GM23338 (cell line): ENCODE measurements around the gene GSN. TPM values are rescaled to one million over a fixed set of nuclear protein-coding genes. Genes with fewer than 3 reads are reported as not detected.

Experiments used
- ATAC-seq: fragments of 200-7000 bp; cut with Tn5 transposase; 3 replicates; pipeline ENCODE4 v1.9.1; 2020
- DNase-seq: peaks from one replicate; pipeline ENCODE4 v3.0.0-alpha.2; 2015; ENCODE audit warnings: low spot score
- H2AFZ ChIP-seq: fragments of 200-600 bp; sonication (generic); 2 replicates; pipeline ENCODE4 v1.8.0; 2016; ENCODE audit warnings: antibody characterized with exemption, mild to moderate bottlenecking, moderate library complexity
- H3F3A ChIP-seq: fragments of 200-600 bp; sonication (generic); replicated peaks from 2 replicates; pipeline ENCODE4 v1.8.0; 2017; ENCODE audit warnings: antibody characterized with exemption, mixed run types, low read depth
- H3K27ac ChIP-seq: fragments of 200-600 bp; sonication (generic); 2 replicates; pipeline ENCODE4 v1.6.1; 2016; ENCODE audit warnings: low read depth
- H3K27me3 ChIP-seq: fragments of 200-600 bp; sonication (generic); 2 replicates; pipeline ENCODE4 v1.8.0; 2016; ENCODE audit warnings: mild to moderate bottlenecking, mixed run types, moderate library complexity; ENCODE audit not compliant: insufficient read depth
- H3K36me3 ChIP-seq: fragments of 200-600 bp; sonication (generic); 2 replicates; pipeline ENCODE4 v1.8.0; 2016; ENCODE audit warnings: mild to moderate bottlenecking; ENCODE audit not compliant: insufficient read depth
- H3K4me1 ChIP-seq: fragments of 200-600 bp; sonication (generic); 2 replicates; pipeline ENCODE4 v1.8.0; 2016; ENCODE audit warnings: mild to moderate bottlenecking, moderate library complexity; ENCODE audit not compliant: insufficient read depth
- H3K4me2 ChIP-seq: fragments of 200-600 bp; sonication (generic); 2 replicates; pipeline ENCODE4 v1.7.1; 2017; ENCODE audit warnings: mixed run types
- H3K4me3 ChIP-seq: fragments of 200-600 bp; sonication (generic); 2 replicates; pipeline ENCODE4 v1.6.1; 2016; ENCODE audit warnings: mixed run types
- H3K79me2 ChIP-seq: fragments of 200-600 bp; sonication (generic); replicated peaks from 2 replicates; pipeline ENCODE4 v1.8.0; 2017; ENCODE audit warnings: mild to moderate bottlenecking; ENCODE audit not compliant: insufficient read depth
- H3K9me2 ChIP-seq: fragments of 200-600 bp; sonication (generic); 2 replicates; pipeline ENCODE4 v1.8.0; 2017; ENCODE audit not compliant: insufficient read depth
- H4K20me1 ChIP-seq: fragments of 200-600 bp; sonication (generic); replicated peaks from 2 replicates; pipeline ENCODE4 v1.8.0; 2017; ENCODE audit warnings: mild to moderate bottlenecking; ENCODE audit not compliant: insufficient read depth
- H3K27ac Mint-ChIP-seq: 2 replicates; pipeline ENCODE4 v1.8.0; 2020; ENCODE audit warnings: inconsistent platforms, mild to moderate bottlenecking, moderate library complexity, mixed read lengths
- H3K27me3 Mint-ChIP-seq: 3 replicates; pipeline ENCODE4 v1.8.0; 2022; ENCODE audit warnings: low read depth, mild to moderate bottlenecking, moderate library complexity, mixed read lengths, inconsistent platforms; ENCODE audit not compliant: insufficient read depth, poor library complexity
- H3K36me3 Mint-ChIP-seq: 3 replicates; pipeline ENCODE4 v1.8.0; 2021; ENCODE audit warnings: low read depth, mild to moderate bottlenecking, inconsistent platforms, moderate library complexity, mixed read lengths
- H3K4me1 Mint-ChIP-seq: 3 replicates; pipeline ENCODE4 v1.8.0; 2020; ENCODE audit warnings: mild to moderate bottlenecking, inconsistent platforms, mixed read lengths
- H3K4me3 Mint-ChIP-seq: 3 replicates; pipeline ENCODE4 v1.8.0; 2021; ENCODE audit warnings: moderate library complexity, mild to moderate bottlenecking, inconsistent platforms, mixed read lengths
- H3K9me3 Mint-ChIP-seq: 3 replicates; pipeline ENCODE4 v1.8.0; 2020; ENCODE audit warnings: moderate library complexity, mild to moderate bottlenecking, inconsistent platforms, mixed read lengths
- CREB1 ChIP-seq: fragments of 250-450 bp; sonication (Bioruptor Pico); IDR thresholded peaks from 2 replicates; pipeline ENCODE4 v1.5.0; 2020; ENCODE audit warnings: low read depth, mild to moderate bottlenecking, moderate library complexity
- EZH2phosphoT487 ChIP-seq: fragments of 200-600 bp; sonication (generic); IDR thresholded peaks from one replicate; pipeline ENCODE4 v1.8.1; 2018; ENCODE audit warnings: antibody characterized with exemption; ENCODE audit not compliant: unreplicated experiment
- NANOG ChIP-seq: IDR thresholded peaks from 2 replicates; pipeline ENCODE4 v1.6.1; 2016; ENCODE audit warnings: antibody characterized with exemption, borderline replicate concordance
- POLR2AphosphoS5 ChIP-seq: IDR thresholded peaks from 2 replicates; pipeline ENCODE4 v1.6.1; 2016; ENCODE audit warnings: antibody characterized with exemption, low read depth
- STAT1 ChIP-seq: IDR thresholded peaks from one replicate; pipeline ENCODE4 v1.6.1; 2016; ENCODE audit warnings: antibody characterized with exemption; ENCODE audit not compliant: unreplicated experiment
- ZNF331 ChIP-seq: fragments of 250-450 bp; sonication (Bioruptor Pico); IDR thresholded peaks from 2 replicates; pipeline ENCODE4 v1.5.0; 2020; ENCODE audit warnings: low read depth, mild to moderate bottlenecking, moderate library complexity
- ZNF462 ChIP-seq: fragments of 250-450 bp; sonication (Bioruptor Pico); IDR thresholded peaks from 2 replicates; pipeline ENCODE4 v1.5.0; 2020; ENCODE audit warnings: mild to moderate bottlenecking, moderate library complexity
- polyA plus RNA-seq: library from polyadenylated mRNA; unstranded; fragments of >200 nt; fragmentation: Nextera tagmentation; extraction: Ambion mirVana; gene quantifications from 2 replicates; pipeline ENCODE4 v1.2.1, GENCODE V29; 2016
- total RNA-seq: library from RNA; depleted of rRNA; stranded (reverse); fragments of >200 nt; shearing (Covaris generic); gene quantifications from 2 replicates; pipeline ENCODE4 v1.2.3, GENCODE V29; 2014
- TF ChIP-seq, protein P1 (sequence below): IDR thresholded peaks from 2 replicates; pipeline ENCODE4 v1.6.1; 2016; ENCODE audit warnings: antibody characterized with exemption

GSN gene
- total and polyA plus RNA-seq, 2 experiments from 2014 or later = 30.2 to 85.7 TPM

- TF ChIP-seq, protein P1, sequence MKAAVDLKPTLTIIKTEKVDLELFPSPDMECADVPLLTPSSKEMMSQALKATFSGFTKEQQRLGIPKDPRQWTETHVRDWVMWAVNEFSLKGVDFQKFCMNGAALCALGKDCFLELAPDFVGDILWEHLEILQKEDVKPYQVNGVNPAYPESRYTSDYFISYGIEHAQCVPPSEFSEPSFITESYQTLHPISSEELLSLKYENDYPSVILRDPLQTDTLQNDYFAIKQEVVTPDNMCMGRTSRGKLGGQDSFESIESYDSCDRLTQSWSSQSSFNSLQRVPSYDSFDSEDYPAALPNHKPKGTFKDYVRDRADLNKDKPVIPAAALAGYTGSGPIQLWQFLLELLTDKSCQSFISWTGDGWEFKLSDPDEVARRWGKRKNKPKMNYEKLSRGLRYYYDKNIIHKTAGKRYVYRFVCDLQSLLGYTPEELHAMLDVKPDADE = no peak
Measured at GRCh38 chr9:121358751-121359150, 90.8 kb downstream of the GSN start (continued).

DNA sequence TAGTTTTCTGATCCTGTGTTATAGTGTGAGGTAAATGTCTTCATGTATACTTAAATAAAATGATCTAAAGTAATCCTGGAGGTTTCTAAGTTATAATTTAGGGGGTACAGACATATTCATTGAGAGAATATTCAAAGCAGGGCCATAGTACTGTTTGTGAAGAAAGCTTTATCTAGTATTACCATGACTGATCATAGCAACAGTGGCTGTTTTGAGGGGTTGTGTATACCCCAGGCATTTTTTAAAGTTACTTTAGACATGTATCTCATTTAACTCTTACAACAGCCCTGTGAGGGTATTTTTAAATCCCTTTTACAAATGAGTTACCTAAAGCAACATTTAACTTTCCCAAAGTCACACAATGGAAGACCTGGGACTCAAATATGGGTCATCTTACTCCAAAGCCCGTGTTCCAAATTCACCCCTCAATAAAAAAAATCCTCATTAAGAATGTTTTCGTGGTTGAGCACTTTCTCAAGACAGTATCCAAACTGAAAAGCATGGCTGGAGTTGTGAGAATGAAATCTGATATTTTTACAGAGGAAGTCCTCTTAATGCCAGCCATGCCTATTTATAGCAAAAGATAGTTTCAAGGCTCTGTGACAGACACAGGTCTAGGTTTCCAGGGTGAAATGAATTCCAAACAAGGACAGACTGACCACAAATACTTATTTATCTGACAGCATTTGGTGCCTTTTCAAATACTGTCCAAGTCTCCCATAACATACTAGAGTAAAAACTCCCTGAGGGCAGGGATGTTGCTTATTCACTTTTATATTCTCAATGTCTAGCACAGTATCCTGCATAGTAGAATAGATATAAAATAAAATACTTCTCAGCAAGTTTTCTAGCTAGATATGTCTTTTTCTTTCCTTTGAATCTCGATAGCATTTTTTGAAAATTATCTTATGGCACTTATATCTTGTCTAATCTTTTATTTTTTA is 91.7 kb downstream of the GSN start:
- Histone ChIP-seq H3K27me3 (no peaks in the 10 kb centered on the region), H3K4me2 (no peak overlapping the region), H3K9me2 (no peaks in the 10 kb centered on the region), H3K27ac (no peak overlapping the region), H3K4me1 (peaks cover 6% of the 10 kb centered on the region; the same call in 1 of the 2 replicates), H3F3A (no peaks in the 10 kb centered on the region), H3K79me2 (peaks cover 4% of the 10 kb centered on the region; the same call in 1 of the 2 replicates), H3K4me3 (no peak overlapping the region), H2AFZ (no peak overlapping the region), H3K36me3 (no peaks in the 10 kb centered on the region), H4K20me1 (no peaks in the 10 kb centered on the region; the same call in 1 of the 2 replicates)
- Mint-ChIP-seq H3K36me3 (no peaks in the 10 kb centered on the region), H3K9me3 (no peaks in the 10 kb centered on the region), H3K4me1 (no peaks in the 10 kb centered on the region), H3K27me3 (no peaks in the 10 kb centered on the region), H3K4me3 (no peak overlapping the region), H3K27ac (no peak overlapping the region)
- ATAC-seq (no peak), DNase-seq (no peak)
- TF ChIP-seq NANOG (no peak), ZNF331 (no peak), POLR2AphosphoS5 (no peak)
- TF ChIP-seq, protein P1 = no peak

- Mint-ChIP-seq H3K9me3 (no peaks in the 10 kb centered on the region), H3K27ac (no peak overlapping the region), H3K4me3 (no peak overlapping the region), H3K27me3 (no peaks in the 10 kb centered on the region), H3K4me1 (no peaks in the 10 kb centered on the region), H3K36me3 (no peaks in the 10 kb centered on the region)
- no peaks in the 10 kb centered on the region for H3F3A ChIP-seq
- no peaks in the 10 kb centered on the region for H3K27me3 ChIP-seq
- no peaks in the 10 kb centered on the region for H3K9me2 ChIP-seq
- DNase-seq = no peak
- 0 out of 2 replicates have a peak, but pooled peaks cover 6% of the 10 kb centered on the region for H3K4me1 ChIP-seq
- H2AFZ ChIP-seq = no peak overlapping the region
- H3K79me2 ChIP-seq = peaks cover 10% of the 10 kb centered on the region; the same call in 1 of the 2 replicates
- H3K36me3 ChIP-seq = no peaks in the 10 kb centered on the region
- H3K4me3 ChIP-seq = no peak overlapping the region
- no peaks in the 10 kb centered on the region; the same call in 1 of the 2 replicates for H4K20me1 ChIP-seq
- H3K4me2 ChIP-seq = no peak overlapping the region
- no peak for ATAC-seq
- no peak overlapping the region for H3K27ac ChIP-seq
- TF ChIP-seq STAT1 (no peak), CREB1 (CRISPR knock-in tag) (no peak), ZNF462 (CRISPR knock-in tag) (no peak), EZH2phosphoT487 (no peak)
Measured at GRCh38 chr9:121360601-121361374, 92.8 kb downstream of the GSN start.
